Middle frontal gyrus (tissue), 1 donor: ENCODE results near the gene KIF26B.
"Not testable (repeated sequence)": the region's sequence is repeated elsewhere in the genome, so short reads cannot be mapped to it uniquely, and the experiment has no call there.

Experiments used
- DNase-seq: peaks from one replicate; pipeline ENCODE4 v3.0.0-alpha.2; 2015; ENCODE audit warnings: low spot score; ENCODE audit errors: extremely low spot score

Gene KIF26B

DNA sequence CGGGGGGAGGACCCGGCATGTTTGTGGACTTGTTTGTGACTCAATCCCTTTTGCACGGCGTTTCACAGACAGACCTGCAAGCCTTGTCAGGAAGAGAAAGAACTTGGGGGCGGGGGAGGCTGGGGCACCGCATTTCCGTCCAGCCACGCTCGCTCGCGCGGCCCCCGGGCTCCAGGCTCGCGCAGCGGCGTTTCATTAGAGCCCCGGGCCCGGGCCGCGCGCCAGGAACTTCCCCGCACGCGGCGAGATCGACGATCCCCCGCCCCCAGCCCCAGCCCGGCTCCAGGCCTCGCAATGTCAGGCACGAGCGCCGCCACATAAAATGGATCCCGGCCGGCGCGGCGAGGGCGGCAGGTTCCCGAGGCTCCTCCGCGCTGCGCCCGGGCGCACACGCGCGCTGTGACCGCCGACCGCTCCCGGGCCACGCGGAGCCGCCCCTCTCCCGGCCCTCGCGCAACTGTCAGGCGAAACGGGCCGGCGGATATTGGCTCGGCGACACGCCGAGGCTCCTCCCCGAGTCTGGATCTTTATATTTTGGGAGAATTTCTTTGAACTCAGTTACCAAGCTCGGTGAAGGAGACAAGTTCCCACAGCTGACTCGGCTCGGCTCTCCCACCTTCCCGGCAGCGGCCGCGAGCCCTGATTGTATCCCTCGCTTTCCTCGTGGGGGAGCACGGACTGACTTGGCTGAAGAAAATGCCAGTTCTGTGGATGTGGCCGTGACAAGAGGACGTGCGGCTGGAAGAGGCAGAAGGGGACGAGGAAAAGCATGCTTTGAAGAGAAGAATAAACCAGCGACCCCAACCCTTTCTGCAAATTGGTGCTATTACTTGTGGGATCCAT lies at the start of gene KIF26B:
TSS of gene KIF26B (plus strand) at position 557 of the 843 bp plus-strand sequence. CDS start 440 bp downstream, outside the sequence.
- DNase-seq: no peak

DNA sequence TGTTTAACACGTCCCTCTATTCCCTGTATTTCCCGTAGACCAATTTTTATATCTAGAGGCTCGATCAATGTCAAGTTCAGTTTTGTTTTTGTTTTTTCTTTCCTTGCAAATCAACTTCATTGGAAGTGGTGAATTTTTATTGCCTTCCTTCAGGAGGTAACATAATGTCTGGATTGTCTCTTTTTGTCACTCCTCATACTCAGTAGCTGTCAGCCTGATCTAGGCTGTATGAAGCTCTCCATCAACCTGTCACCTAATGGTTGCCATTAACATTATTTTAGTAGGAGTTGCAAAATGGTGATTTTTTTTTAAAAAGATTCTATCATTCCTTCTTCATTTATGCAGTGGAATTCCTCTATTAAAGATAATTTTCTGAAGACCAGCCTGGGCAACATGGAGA lies 49.7 kb upstream of the KIF26B start:
- DNase-seq: no peak

DNA sequence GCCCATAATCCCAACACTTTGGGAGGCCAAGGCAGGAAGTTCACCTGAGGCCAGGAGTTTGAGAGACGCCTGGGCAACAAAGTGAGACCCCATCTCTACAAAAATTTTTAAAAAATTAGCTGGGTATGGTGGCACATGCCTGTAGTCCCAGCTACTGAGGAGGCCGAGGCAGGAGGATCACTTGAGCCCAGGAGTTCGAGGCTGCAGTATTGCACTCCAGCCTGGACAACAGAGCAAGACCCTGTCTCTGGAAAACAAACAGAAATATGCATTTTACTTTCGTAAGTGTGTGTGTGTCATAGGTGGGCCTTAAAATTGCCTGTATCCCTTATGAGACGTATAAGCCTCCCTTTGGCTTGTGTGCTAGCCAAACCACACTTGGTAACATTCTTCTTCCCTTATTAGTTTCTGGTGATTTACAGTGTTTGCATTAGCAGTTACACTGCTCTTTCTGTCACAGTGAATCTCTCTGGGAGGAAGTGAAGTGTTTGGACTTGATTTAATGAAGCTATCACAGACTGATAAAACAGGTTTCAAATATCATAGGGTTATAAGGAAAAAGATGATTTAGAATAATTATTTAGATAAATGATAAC lies 48.9 kb upstream of the KIF26B start:
- no peak for DNase-seq

DNA sequence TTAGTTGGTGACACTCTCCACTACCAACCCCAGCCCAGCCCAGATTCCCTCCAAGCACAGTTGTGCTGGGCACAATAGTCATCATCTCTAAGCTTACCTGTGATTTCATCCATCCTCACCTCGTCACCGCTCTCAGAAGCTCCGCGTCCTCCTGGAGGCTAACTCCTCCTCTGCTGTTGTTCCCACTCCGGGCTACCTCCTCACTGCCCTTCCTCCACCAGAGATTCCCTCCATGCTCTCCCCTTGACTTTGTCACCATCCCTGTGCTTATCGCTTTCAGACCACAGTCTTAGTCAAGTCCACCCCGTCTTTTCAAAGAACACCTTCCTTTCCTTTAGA lies 47.0 kb upstream of the KIF26B start:
- DNase-seq: no peak

DNA sequence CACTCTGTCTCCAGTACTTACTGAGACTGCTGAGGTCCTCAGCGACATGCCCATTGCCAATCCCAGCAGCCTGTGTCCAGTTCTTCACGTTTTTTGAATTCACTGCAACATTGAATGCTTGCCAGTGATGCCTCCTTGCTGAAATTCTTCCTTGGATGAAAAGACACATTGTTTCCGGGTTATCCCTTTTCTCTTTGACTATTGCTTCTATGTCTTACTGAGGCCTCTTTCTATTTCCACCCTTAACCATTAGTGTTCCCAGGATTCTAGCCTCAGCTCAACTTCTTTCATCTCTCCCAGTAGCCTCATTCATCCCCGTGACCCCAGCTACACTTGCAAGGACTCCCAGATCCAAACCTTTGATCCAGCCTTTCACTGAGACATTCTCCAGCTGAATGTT lies 46.5 kb upstream of the KIF26B start:
- no peak for DNase-seq

DNA sequence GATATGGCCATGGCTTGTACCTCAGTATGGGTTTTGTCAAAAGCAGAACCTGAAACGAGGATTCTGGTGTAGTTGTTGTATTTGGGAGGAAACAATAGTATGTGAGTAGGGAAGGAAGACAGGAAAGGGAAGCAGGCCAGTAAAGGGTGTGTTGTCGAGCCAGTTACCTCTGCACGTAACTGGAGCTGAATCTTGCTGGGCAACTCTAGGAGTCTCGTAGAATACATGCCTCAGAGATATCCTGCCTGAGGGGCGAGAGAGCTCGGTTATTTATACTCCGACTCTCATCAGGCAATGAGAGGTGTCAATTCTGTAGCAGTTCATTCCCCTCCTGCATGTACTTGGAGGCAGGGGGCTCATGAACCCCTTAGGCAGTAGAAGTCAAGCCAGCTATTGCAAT lies 45.9 kb upstream of the KIF26B start:
- DNase-seq: no peak

DNA sequence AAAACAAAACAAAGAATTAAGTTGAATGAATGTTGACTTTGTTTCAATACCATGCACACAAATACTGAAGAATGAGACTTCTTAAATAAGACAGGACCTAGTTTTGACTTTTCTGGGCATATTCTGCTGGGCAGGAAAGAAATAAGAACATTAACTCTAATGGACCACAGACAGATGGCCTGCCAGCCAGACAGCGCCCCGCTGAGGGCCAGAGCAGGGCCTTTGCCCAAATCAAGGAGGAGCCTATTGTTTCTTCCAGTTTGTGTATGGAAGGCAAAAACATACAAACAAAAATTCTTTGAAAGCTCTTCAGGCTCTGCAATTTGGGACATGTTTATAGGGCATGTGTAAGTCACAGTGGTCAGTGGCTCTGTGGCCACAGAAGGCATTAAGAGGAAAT lies 44.4 kb upstream of the KIF26B start:
- no peak for DNase-seq

DNA sequence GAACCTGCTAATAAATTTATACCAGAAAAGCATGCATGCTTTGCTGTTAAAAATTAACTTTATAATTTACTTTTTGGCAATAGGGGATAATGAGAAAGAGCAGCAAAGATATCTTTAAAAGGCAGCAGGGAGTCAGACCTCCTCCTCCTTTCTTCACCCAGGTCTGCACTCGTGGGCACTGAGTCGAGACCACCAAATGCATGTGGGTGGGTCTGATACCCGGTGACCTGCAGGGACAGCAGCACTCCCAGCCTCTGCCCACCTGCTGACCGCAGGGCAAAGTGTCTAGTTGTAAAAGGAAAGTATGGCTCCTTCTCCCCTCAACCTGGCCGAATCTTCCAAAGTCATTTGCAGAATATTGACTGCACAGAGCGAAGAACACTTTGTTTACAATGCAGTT lies 43.7 kb upstream of the KIF26B start:
- DNase-seq: no peak

DNA sequence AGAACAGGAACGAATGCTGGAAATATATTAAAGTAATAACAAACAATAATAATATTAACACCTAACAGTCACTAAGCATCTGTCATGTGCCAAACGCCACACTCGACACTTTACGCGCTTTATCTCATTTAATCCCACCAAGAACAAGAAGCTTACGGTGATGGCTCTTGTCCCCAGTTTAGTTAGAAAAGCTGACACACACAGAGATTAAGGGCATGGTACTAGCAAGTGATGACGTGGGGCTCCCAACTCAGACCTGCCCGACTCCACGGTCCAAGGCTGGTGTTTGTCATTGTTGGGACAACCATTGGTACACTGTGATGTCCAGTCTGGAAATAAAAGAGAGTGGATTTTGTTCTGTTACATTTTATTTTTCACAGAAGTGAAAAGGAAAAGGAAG lies 41.1 kb upstream of the KIF26B start:
- DNase-seq: no peak

DNA sequence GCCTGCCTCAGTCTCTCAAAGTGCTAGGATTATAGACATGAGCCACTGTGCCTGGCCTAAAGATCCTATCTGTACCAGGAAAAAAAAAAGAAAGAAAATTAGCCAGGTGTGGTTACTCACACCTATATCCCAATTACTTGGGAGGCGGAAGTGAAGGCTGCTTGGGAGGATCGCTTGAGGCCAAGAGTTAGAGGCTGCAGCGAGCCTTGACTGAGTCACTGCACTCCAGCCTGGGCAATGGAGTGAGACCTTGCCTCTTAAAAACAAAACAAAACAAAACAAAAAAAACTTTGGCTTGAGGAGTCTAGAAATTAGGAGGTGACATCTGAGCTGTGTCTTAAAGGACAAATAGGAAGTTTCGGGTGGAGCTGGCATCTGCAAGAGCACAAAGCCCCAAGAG lies 38.7 kb upstream of the KIF26B start:
- no peak for DNase-seq

DNA sequence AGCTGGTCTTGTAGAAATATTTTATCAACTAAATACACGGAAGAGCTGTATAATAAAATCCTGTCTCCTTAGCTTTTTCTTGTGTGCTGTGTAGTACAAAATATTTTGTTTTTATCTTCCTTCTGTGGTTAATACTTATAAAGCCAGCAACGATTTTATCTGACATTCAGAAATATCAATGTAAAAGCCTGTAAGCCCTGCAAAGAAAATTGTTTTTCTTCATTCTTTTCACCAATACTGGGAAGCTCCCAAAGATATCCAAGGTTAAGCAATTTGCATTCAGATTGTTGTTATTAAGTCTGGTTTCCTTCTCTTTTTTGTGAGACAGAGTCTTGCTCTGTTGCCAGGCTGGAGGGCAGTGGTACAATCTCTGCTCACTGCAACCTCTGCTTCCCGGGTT lies 38.0 kb upstream of the KIF26B start:
- no peak for DNase-seq

DNA sequence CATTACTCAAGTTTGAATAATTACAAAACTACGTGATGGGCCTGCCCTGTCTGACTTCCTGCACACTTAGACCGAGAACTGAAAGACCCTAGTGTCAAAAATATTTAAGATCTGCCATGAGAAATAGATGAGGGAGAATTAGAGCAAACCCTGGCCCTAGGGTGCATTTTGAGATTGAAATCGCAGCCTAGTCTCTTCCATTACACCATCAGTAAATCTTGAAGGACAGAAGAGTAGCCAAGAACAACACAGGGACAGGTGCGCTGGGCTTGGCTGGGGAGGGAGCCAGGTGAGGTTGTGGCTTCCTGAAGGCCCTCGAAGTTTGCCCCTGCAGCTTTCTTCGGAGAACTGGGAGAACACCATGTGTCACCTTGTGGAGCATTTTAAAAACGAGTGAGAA lies 36.7 kb upstream of the KIF26B start:
- no peak for DNase-seq

DNA sequence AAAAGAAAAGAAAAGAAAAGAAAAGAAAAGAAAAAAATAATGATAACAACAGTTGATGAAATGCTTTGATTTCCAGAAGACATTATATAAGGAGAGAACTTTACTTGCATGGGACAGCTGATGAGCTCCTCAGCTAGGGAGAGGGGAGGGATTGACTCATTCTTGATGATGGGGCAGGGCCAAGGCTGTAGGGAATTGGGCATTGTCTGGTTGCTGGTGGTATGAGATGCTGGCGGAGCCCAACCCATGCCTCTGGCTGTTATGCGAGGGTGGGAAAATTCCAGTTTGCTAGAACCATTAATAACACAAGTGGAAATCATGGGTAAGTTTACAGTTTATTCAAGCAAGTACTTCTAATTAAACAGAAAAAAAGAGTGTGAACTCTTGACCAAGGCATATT lies 36.0 kb upstream of the KIF26B start:
- DNase-seq: no peak

DNA sequence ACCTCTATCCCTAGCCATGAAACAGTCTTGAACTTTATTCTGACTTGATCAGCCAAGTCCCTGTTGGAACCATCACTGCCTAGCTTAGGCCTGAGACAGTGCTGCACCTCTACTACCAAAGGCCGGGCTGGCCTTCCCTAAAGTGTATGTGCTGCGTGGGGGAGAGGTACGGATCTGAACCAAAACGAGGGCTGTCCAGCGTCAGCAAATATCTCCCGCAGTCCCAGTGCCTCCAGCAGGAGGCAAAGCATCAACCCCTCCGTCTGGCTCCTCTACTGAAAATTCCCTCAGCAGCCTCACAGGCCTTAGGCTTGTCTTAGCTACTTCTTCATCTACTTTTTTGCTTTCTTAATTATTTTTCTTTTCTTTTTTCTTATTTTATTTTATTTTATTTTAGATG lies 33.3 kb upstream of the KIF26B start:
- DNase-seq: no peak

DNA sequence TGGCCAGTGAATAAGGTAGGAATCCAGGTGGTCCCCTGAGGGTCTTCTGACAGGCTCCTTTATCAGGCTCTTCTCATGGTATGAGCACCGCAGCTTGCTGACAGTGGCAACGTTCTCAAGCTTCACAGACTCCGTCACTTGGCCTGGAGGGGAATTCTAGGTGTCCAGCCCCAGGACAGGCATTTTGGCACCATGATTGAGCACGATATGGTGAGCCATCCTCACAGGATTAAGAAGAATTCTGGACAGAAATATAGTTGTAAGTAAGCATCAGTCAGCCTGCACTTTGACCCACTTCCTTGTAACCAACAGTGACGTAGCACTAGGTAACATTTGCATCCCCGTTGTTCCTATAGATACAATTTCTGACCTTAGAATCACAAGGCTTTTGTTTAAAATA lies 30.5 kb upstream of the KIF26B start:
- DNase-seq: no peak

DNA sequence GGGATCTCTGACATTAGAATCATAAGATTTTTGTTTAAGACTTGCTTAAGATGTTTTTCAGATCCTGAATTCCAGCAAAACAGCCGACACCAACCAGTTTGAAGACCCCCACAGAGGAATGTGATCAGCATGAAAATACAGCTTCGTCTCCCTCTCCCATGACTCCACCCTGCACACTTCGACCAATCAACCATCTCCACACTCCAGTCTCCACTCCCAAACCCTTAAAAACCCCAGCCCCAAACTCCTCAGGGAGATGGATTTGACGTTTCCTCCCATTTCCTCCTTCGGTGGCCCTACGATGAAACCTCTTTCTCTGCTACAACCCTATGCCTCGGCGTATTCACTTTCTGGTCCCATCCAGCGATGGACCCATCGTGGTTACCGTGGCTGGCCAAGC lies 30.1 kb upstream of the KIF26B start:
- no peak for DNase-seq

DNA sequence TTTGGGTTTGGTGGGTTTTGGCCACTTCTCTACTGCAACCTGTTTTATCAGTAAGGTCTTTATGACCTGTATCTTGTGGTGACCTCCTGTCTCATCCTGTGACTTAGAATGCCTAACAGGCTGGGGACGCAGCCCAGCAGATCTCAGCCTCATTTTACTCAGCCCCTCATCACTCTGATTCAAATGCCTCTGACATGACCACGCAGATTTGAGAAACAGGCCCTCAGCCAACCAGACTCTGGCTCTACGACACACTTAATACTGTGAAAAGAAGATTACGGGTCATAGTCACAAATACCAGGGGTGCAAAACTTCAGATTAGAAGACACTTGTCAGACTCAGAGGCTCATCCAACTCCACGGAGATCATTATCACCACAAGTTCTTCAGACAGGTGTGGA lies 28.3 kb upstream of the KIF26B start:
- no peak for DNase-seq

DNA sequence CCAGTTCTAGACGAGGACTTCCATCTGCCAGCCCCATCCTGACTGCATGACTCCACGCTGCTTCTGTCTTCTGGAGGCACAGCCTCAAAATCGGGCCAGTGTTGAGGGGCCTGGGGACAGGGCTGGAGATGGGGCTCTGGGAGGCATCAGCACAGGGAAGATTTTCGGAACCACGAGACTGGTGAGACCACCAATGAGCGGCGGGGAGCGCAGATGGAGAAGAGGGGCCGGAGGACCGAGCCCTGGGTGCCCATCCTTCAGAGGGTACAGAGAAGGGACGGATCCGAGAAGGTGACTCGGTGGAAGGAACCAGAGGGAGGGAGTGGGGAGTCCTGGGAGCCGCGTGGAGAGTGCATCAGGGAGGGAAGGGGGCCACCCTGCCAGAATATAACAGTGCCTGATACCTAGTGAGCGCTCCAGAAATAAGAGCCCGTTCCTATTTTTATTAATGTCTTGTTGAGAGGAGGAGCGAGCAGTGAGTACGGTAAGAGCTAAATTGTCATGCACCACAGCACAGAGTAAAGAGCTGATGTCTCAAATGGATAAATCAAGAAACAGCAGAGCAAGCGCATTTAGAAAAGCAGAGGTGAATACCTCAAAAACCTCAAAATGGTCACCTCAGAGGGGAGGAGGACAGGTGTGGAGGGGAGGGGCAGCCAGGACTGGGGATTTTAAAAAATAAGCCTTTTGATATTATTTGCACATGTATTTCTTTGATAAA lies 26.2 kb upstream of the KIF26B start:
- DNase-seq: no peak

DNA sequence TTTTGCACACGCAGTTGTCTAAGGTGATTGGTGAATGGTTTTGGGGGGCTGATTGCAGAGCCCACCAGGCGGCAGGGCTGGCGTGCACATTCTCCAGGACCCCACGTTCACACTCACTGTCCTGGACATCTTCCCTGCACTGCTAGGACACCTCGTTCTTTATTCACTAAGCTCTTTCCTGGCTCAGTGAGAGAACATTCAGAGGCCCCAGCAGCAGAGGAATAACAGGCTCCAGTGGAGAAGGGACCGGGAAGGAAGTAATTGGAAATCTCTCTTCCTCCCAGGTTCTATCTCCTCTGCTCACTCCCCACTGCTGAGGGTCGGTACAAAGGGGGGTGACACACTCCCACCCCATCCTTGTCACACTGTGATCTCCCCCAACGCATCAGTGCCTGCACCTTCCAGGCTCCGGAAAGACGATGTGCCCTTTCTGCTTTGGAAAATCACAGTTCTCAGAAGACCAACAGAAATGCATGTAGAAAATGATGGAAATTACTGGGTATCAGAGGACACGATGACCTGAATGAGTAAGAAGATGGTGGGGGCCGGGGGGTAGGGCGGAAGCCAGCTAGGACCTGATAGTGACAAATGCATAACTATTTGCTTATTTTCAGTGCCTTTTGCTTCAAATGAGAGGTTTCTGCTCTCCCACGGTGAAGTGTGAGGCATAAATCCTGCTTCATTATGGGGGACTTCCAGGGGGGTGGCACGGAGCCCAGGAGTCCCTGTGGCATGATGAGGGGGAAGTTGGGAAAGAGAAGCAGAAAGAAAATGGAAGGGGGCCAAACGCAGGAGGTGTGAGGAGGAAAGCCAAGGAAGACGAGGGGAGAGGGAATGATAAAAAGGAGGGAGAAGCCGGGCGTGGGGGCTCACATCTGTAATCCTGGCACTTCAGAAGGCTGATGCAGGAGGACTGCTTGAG lies 25.2 kb upstream of the KIF26B start:
- no peak for DNase-seq

DNA sequence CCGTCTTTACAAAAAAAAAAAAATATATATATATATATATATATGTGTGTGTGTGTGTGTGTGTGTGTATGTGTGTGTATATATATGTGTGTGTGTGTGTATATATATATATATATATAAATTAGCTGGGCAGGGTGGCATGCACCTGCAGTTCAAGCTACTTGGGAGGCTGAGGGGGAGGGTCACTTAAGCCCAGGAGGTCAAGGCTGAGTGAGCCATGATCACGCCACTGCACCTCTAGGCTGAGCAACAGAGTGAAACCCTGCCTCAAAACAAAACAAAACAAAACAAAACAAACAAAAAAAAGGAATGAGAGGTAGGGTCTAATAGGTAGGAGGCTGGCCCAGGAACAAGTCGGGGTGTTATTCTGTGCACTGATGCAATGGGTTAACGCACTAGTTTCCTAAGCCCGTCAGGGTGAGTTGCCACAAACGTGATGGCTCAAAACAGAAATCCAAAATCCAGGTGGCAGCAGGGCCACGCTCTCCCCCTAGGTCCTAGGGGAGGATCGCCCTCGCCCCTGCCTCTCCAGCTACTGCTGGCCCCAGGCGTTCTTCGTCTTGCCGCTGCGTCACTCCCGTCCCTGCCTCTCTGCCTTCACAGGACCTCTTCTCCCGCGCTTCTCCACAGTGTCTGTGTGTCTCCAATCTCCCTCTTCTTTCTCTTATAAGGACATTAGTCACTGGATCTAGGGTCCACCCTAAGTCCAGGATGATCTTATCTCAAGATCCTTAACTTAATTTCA lies 24.3 kb upstream of the KIF26B start:
- DNase-seq: not testable (repeated sequence)

DNA sequence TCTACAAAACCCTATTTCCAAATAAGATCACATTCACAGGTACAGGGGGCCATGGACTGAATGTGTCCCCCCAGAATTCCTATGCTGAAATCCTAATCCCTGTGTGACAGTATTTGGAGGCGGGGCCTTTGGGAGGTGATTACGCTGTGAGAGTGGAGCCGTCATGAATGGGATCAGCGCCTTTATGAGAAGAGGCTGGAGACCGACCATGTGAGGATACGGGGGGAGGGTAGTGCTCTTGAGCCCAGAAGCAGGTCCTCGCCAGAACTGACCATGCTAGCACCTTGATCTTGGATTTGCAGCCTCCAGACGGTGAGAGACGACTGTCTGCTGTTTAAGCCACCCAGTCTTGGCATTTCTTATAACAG lies 23.8 kb upstream of the KIF26B start:
- no peak for DNase-seq
